Measurements from ENCODE around the gene CHCHD1.

The CHCHD1 gene

GRCh38 chr10:73798087-73798486 is 16.2 kb downstream of the CHCHD1 start:
- Histone ChIP-seq H3K4me1 (ENCODE audit: control insufficient read depth, insufficient read depth, low read length) (no peaks in the 10 kb centered on the region), H3K27me3 (ENCODE audit: control insufficient read depth, insufficient read depth, low read length) (no peaks in the 10 kb centered on the region), H3K36me3 (ENCODE audit: control insufficient read depth, insufficient read depth, low read length) (peaks cover 56% of the 10 kb centered on the region), H3K4me3 (ENCODE audit: low read depth, low read length) (no peak overlapping the region), H3K9me3 (ENCODE audit: control insufficient read depth, insufficient read depth, low read length) (no peaks in the 10 kb centered on the region), H3K9ac (ENCODE audit: low read depth, low read length) (no peak overlapping the region)

GRCh38 chr10:73798927-73799560 is 17.2 kb downstream of the CHCHD1 start:
- Histone ChIP-seq H3K9ac (ENCODE audit: low read depth, low read length) (no peak overlapping the region), H3K4me1 (ENCODE audit: control insufficient read depth, insufficient read depth, low read length) (no peaks in the 10 kb centered on the region), H3K27me3 (ENCODE audit: control insufficient read depth, insufficient read depth, low read length) (no peaks in the 10 kb centered on the region), H3K9me3 (ENCODE audit: control insufficient read depth, insufficient read depth, low read length) (no peaks in the 10 kb centered on the region), H3K4me3 (ENCODE audit: low read depth, low read length) (no peak overlapping the region), H3K36me3 (ENCODE audit: control insufficient read depth, insufficient read depth, low read length) (peaks cover 57% of the 10 kb centered on the region)

GRCh38 chr10:73799899-73800559 is 18.2 kb downstream of the CHCHD1 start:
- Histone ChIP-seq H3K36me3 (ENCODE audit: control insufficient read depth, insufficient read depth, low read length) (peaks cover 56% of the 10 kb centered on the region), H3K27me3 (ENCODE audit: control insufficient read depth, insufficient read depth, low read length) (no peaks in the 10 kb centered on the region), H3K9me3 (ENCODE audit: control insufficient read depth, insufficient read depth, low read length) (no peaks in the 10 kb centered on the region), H3K4me1 (ENCODE audit: control insufficient read depth, insufficient read depth, low read length) (no peaks in the 10 kb centered on the region), H3K4me3 (ENCODE audit: low read depth, low read length) (no peak overlapping the region), H3K9ac (ENCODE audit: low read depth, low read length) (no peak overlapping the region)

- peaks cover 56% of the 10 kb centered on the region for H3K36me3 ChIP-seq (ENCODE audit: control insufficient read depth, insufficient read depth, low read length)
These were observed 18.9 kb downstream of the CHCHD1 start for GRCh38 chr10:73800560-73801252.

GRCh38 chr10:73801253-73801590 is 19.4 kb downstream of the CHCHD1 start:
- Histone ChIP-seq H3K9me3 (ENCODE audit: control insufficient read depth, insufficient read depth, low read length) (no peaks in the 10 kb centered on the region), H3K4me3 (ENCODE audit: low read depth, low read length) (no peak overlapping the region), H3K36me3 (ENCODE audit: control insufficient read depth, insufficient read depth, low read length) (peaks cover 59% of the 10 kb centered on the region), H3K27me3 (ENCODE audit: control insufficient read depth, insufficient read depth, low read length) (no peaks in the 10 kb centered on the region), H3K9ac (ENCODE audit: low read depth, low read length) (no peak overlapping the region), H3K4me1 (ENCODE audit: control insufficient read depth, insufficient read depth, low read length) (no peaks in the 10 kb centered on the region)

More at GRCh38 chr10:73800560-73801252, 18.9 kb downstream of the CHCHD1 start:
- no peak overlapping the region for H3K4me3 ChIP-seq (ENCODE audit: low read depth, low read length)
- H3K27me3 ChIP-seq (ENCODE audit: control insufficient read depth, insufficient read depth, low read length), result no peaks in the 10 kb centered on the region
- H3K9me3 ChIP-seq (ENCODE audit: control insufficient read depth, insufficient read depth, low read length), result no peaks in the 10 kb centered on the region
- no peak overlapping the region for H3K9ac ChIP-seq (ENCODE audit: low read depth, low read length)
- H3K4me1 ChIP-seq (ENCODE audit: control insufficient read depth, insufficient read depth, low read length), result no peaks in the 10 kb centered on the region

- H3K9ac ChIP-seq (ENCODE audit: low read depth, low read length), result no peak overlapping the region
- H3K4me1 ChIP-seq (ENCODE audit: control insufficient read depth, insufficient read depth, low read length), result no peaks in the 10 kb centered on the region
- no peaks in the 10 kb centered on the region for H3K9me3 ChIP-seq (ENCODE audit: control insufficient read depth, insufficient read depth, low read length)
- no peaks in the 10 kb centered on the region for H3K27me3 ChIP-seq (ENCODE audit: control insufficient read depth, insufficient read depth, low read length)
- no peak overlapping the region for H3K4me3 ChIP-seq (ENCODE audit: low read depth, low read length)
- peaks cover 58% of the 10 kb centered on the region for H3K36me3 ChIP-seq (ENCODE audit: control insufficient read depth, insufficient read depth, low read length)
These were observed 20.6 kb downstream of the CHCHD1 start for GRCh38 chr10:73802276-73802991.

- no peak overlapping the region for H3K9ac ChIP-seq (ENCODE audit: low read depth, low read length)
- H3K4me1 ChIP-seq (ENCODE audit: control insufficient read depth, insufficient read depth, low read length), result no peaks in the 10 kb centered on the region
- H3K27me3 ChIP-seq (ENCODE audit: control insufficient read depth, insufficient read depth, low read length), result no peaks in the 10 kb centered on the region
- H3K4me3 ChIP-seq (ENCODE audit: low read depth, low read length), result no peak overlapping the region
- peaks cover 57% of the 10 kb centered on the region for H3K36me3 ChIP-seq (ENCODE audit: control insufficient read depth, insufficient read depth, low read length)
- H3K9me3 ChIP-seq (ENCODE audit: control insufficient read depth, insufficient read depth, low read length), result no peaks in the 10 kb centered on the region
These were observed 21.9 kb downstream of the CHCHD1 start for GRCh38 chr10:73803680-73804286.

- Histone ChIP-seq H3K36me3 (ENCODE audit: control insufficient read depth, insufficient read depth, low read length) (peaks cover 36% of the 10 kb centered on the region), H3K9ac (ENCODE audit: low read depth, low read length) (no peak overlapping the region), H3K4me3 (ENCODE audit: low read depth, low read length) (no peak overlapping the region), H3K4me1 (ENCODE audit: control insufficient read depth, insufficient read depth, low read length) (peaks cover 3% of the 10 kb centered on the region), H3K27me3 (ENCODE audit: control insufficient read depth, insufficient read depth, low read length) (no peaks in the 10 kb centered on the region), H3K9me3 (ENCODE audit: control insufficient read depth, insufficient read depth, low read length) (no peaks in the 10 kb centered on the region)
These were observed 24.5 kb downstream of the CHCHD1 start for GRCh38 chr10:73806176-73806950.

GRCh38 chr10:73807471-73807870 is 25.6 kb downstream of the CHCHD1 start:
- Histone ChIP-seq H3K9ac (ENCODE audit: low read depth, low read length) (no peak overlapping the region), H3K4me1 (ENCODE audit: control insufficient read depth, insufficient read depth, low read length) (peaks cover 3% of the 10 kb centered on the region), H3K4me3 (ENCODE audit: low read depth, low read length) (no peak overlapping the region), H3K36me3 (ENCODE audit: control insufficient read depth, insufficient read depth, low read length) (peaks cover 25% of the 10 kb centered on the region), H3K27me3 (ENCODE audit: control insufficient read depth, insufficient read depth, low read length) (no peaks in the 10 kb centered on the region), H3K9me3 (ENCODE audit: control insufficient read depth, insufficient read depth, low read length) (no peaks in the 10 kb centered on the region)

- Histone ChIP-seq H3K36me3 (ENCODE audit: control insufficient read depth, insufficient read depth, low read length) (peaks cover 18% of the 10 kb centered on the region), H3K4me1 (ENCODE audit: control insufficient read depth, insufficient read depth, low read length) (peaks cover 3% of the 10 kb centered on the region)
These were observed 26.4 kb downstream of the CHCHD1 start for GRCh38 chr10:73808021-73808815.

More at GRCh38 chr10:73808021-73808815, 26.4 kb downstream of the CHCHD1 start:
- H3K27me3 ChIP-seq (ENCODE audit: control insufficient read depth, insufficient read depth, low read length), result no peaks in the 10 kb centered on the region
- H3K9ac ChIP-seq (ENCODE audit: low read depth, low read length), result no peak overlapping the region
- H3K9me3 ChIP-seq (ENCODE audit: control insufficient read depth, insufficient read depth, low read length), result no peaks in the 10 kb centered on the region
- no peak overlapping the region for H3K4me3 ChIP-seq (ENCODE audit: low read depth, low read length)

Measured in iPS-15b (cell line).